WTC11 (cell line): ENCODE data around the gene PSMD5. TPM values are rescaled to one million over a fixed set of nuclear protein-coding genes. Genes with fewer than 3 reads are reported as not detected.
A peak's percentile ranks its signal among the peaks of the same experiment; 100 is the strongest.

Source experiments
- ATAC-seq: fragments of 200-7000 bp; cut with Tn5 transposase; 2 replicates; pipeline ENCODE4 v1.10.0; 2021; ENCODE audit warnings: mild to moderate bottlenecking, moderate library complexity
- CTCF ChIA-PET: fragments of 300-600 bp; sonication (Branson Sonifier 250); formaldehyde crosslinking; loops from one replicate; lab custom pipeline; 2021; ENCODE audit warnings: antibody characterized with exemption; lab: Charles Lee
- POLR2A ChIA-PET: fragments of 350-600 bp; sonication (Branson Sonifier 250); formaldehyde crosslinking; loops from one replicate; lab custom pipeline; 2021; ENCODE audit warnings: antibody characterized with exemption; lab: Charles Lee
- DNase-seq: peaks from one replicate; pipeline ENCODE4 v3.0.0; 2021; ENCODE audit warnings: low spot score
- H3K27ac Mint-ChIP-seq: 2 replicates; pipeline ENCODE4 v1.8.0; 2021; ENCODE audit warnings: mixed read lengths
- H3K27me3 Mint-ChIP-seq: 2 replicates; pipeline ENCODE4 v1.8.0; 2021; ENCODE audit warnings: low read depth, mild to moderate bottlenecking, moderate library complexity, mixed read lengths
- H3K36me3 Mint-ChIP-seq: 2 replicates; pipeline ENCODE4 v1.8.0; 2021; ENCODE audit warnings: mixed read lengths
- H3K4me1 Mint-ChIP-seq: 2 replicates; pipeline ENCODE4 v1.8.0; 2022; ENCODE audit warnings: mixed read lengths
- H3K4me3 Mint-ChIP-seq: 2 replicates; pipeline ENCODE4 v1.8.0; 2021; ENCODE audit warnings: mild to moderate bottlenecking, moderate library complexity, mixed read lengths
- H3K9me3 Mint-ChIP-seq: 2 replicates; pipeline ENCODE4 v1.8.0; 2021; ENCODE audit warnings: mixed read lengths
- ATF6 ChIP-seq: sonication (generic); formaldehyde crosslinking; IDR thresholded peaks from 2 replicates; pipeline ENCODE4 v1.8.1; 2023; ENCODE audit warnings: mild to moderate bottlenecking, missing genetic modification reagents
- CDX4 ChIP-seq: fragments of 250-450 bp; sonication (Bioruptor Pico); IDR thresholded peaks from 2 replicates; pipeline ENCODE4 v1.9.0; 2021; ENCODE audit warnings: moderate library complexity, mild to moderate bottlenecking, inconsistent platforms, borderline replicate concordance
- ETV6 ChIP-seq: sonication (generic); formaldehyde crosslinking; IDR thresholded peaks from 2 replicates; pipeline ENCODE4 v1.8.1; 2022; ENCODE audit warnings: mild to moderate bottlenecking, missing genetic modification reagents
- FOXP1 ChIP-seq: sonication (generic); formaldehyde crosslinking; IDR thresholded peaks from 2 replicates; pipeline ENCODE4 v1.8.0; 2022; ENCODE audit warnings: missing genetic modification reagents, mild to moderate bottlenecking, moderate library complexity, borderline replicate concordance
- KAT7 ChIP-seq: sonication (generic); formaldehyde crosslinking; IDR thresholded peaks from 2 replicates; pipeline ENCODE4 v1.8.1; 2023; ENCODE audit warnings: missing genetic modification reagents, mild to moderate bottlenecking, borderline replicate concordance
- SOX15 ChIP-seq: fragments of 250-450 bp; sonication (Bioruptor Pico); IDR thresholded peaks from 2 replicates; pipeline ENCODE4 v1.9.0; 2021; ENCODE audit warnings: mild to moderate bottlenecking
- SP1 ChIP-seq: sonication (generic); formaldehyde crosslinking; conservative IDR thresholded peaks from 2 replicates; pipeline ENCODE4 v1.8.1; 2022; ENCODE audit warnings: missing genetic modification reagents
- ZBTB21 ChIP-seq: sonication (generic); formaldehyde crosslinking; IDR thresholded peaks from 2 replicates; pipeline ENCODE4 v1.8.1; 2023; ENCODE audit warnings: mild to moderate bottlenecking, missing genetic modification reagents, borderline replicate concordance
- ZNF423 ChIP-seq: fragments of 250-450 bp; sonication (Bioruptor Pico); IDR thresholded peaks from 2 replicates; pipeline ENCODE4 v2.1.2; 2022; ENCODE audit warnings: mild to moderate bottlenecking, moderate library complexity
- ZNF512 ChIP-seq: sonication (generic); formaldehyde crosslinking; IDR thresholded peaks from 2 replicates; pipeline ENCODE4 v1.8.1; 2022; ENCODE audit warnings: missing genetic modification reagents, borderline replicate concordance
- total RNA-seq: library from RNA; stranded (reverse); gene quantifications from 3 replicates; pipeline ENCODE4 v1.2.3, GENCODE V29; 2021
- TF ChIP-seq, protein P1 (sequence below): sonication (generic); formaldehyde crosslinking; IDR thresholded peaks from 2 replicates; pipeline ENCODE4 v1.8.0; 2023; ENCODE audit warnings: mild to moderate bottlenecking, missing genetic modification reagents
- TF ChIP-seq, protein P2 (sequence below): sonication (generic); formaldehyde crosslinking; IDR thresholded peaks from 2 replicates; pipeline ENCODE4 v1.8.1; 2023; ENCODE audit warnings: mild to moderate bottlenecking, missing genetic modification reagents, moderate library complexity
- TF ChIP-seq, protein P3 (sequence below): sonication (generic); formaldehyde crosslinking; IDR thresholded peaks from 2 replicates; pipeline ENCODE4 v1.8.0; 2022; ENCODE audit warnings: mild to moderate bottlenecking, missing genetic modification reagents
- TF ChIP-seq, protein P4 (sequence below): fragments of 250-450 bp; sonication (Bioruptor Pico); IDR thresholded peaks from 2 replicates; pipeline ENCODE4 v1.9.0; 2021; ENCODE audit warnings: mild to moderate bottlenecking, borderline replicate concordance
- TF ChIP-seq, protein P5 (sequence below): fragments of 250-450 bp; sonication (Bioruptor Pico); IDR thresholded peaks from 2 replicates; pipeline ENCODE4 v1.9.0; 2021; ENCODE audit warnings: mild to moderate bottlenecking

PSMD5 gene
- total RNA-seq, 1 experiment from 2014 or later, result 61.1 TPM

GRCh38 chr9:120873512-120873911 lies 30.8 kb upstream of the PSMD5 start (continued):
- TF ChIP-seq, protein P1, sequence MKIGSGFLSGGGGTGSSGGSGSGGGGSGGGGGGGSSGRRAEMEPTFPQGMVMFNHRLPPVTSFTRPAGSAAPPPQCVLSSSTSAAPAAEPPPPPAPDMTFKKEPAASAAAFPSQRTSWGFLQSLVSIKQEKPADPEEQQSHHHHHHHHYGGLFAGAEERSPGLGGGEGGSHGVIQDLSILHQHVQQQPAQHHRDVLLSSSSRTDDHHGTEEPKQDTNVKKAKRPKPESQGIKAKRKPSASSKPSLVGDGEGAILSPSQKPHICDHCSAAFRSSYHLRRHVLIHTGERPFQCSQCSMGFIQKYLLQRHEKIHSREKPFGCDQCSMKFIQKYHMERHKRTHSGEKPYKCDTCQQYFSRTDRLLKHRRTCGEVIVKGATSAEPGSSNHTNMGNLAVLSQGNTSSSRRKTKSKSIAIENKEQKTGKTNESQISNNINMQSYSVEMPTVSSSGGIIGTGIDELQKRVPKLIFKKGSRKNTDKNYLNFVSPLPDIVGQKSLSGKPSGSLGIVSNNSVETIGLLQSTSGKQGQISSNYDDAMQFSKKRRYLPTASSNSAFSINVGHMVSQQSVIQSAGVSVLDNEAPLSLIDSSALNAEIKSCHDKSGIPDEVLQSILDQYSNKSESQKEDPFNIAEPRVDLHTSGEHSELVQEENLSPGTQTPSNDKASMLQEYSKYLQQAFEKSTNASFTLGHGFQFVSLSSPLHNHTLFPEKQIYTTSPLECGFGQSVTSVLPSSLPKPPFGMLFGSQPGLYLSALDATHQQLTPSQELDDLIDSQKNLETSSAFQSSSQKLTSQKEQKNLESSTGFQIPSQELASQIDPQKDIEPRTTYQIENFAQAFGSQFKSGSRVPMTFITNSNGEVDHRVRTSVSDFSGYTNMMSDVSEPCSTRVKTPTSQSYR (CRISPR knock-in tag), result peak; percentile 65; the same call in 1 of the 2 replicates
- peak; percentile 30; the same call in 1 of the 2 replicates for TF ChIP-seq ETV6 (CRISPR knock-in tag)
- peak; percentile 53; the same call in 1 of the 2 replicates for TF ChIP-seq ZNF423 (CRISPR knock-in tag)
- TF ChIP-seq SP1, result peak; percentile 66
- TF ChIP-seq, protein P2, sequence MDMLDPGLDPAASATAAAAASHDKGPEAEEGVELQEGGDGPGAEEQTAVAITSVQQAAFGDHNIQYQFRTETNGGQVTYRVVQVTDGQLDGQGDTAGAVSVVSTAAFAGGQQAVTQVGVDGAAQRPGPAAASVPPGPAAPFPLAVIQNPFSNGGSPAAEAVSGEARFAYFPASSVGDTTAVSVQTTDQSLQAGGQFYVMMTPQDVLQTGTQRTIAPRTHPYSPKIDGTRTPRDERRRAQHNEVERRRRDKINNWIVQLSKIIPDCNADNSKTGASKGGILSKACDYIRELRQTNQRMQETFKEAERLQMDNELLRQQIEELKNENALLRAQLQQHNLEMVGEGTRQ (CRISPR knock-in tag), result no peak
- TF ChIP-seq, protein P3, sequence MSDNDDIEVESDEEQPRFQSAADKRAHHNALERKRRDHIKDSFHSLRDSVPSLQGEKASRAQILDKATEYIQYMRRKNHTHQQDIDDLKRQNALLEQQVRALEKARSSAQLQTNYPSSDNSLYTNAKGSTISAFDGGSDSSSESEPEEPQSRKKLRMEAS (CRISPR knock-in tag), result peak; percentile 37; the same call in 1 of the 2 replicates

- CTCF ChIA-PET, result interaction anchor here (1.0 to 1.8 kb wide), 10 partner anchors 9 to 117 kb away, joined by 3 to 9 read pairs (median 4); no protein-coding TSS in a partner anchor
- peak overlapping the region; percentile 14 for H3K4me3 Mint-ChIP-seq
- TF ChIP-seq ATF6 (no peak), ZBTB21 (no peak), KAT7 (CRISPR knock-in tag) (peak; percentile 29; the same call in 1 of the 2 replicates), SOX15 (CRISPR knock-in tag) (no peak), ETV6 (CRISPR knock-in tag) (no peak)
- no peaks in the 10 kb centered on the region for H3K9me3 Mint-ChIP-seq
- peak overlapping the region; percentile 96 for H3K27ac Mint-ChIP-seq
- ATAC-seq (no peak), DNase-seq (no peak)
- peaks cover 60% of the 10 kb centered on the region for H3K4me1 Mint-ChIP-seq
- POLR2A ChIA-PET, result interaction anchor here (0.6 to 1.5 kb wide), 8 partner anchors 20 to 80 kb away, joined by 3 to 6 read pairs (median 4); partner anchors contain the start of genes FBXW2 and TRAF1
- peaks cover 12% of the 10 kb centered on the region for H3K27me3 Mint-ChIP-seq
- peaks cover 11% of the 10 kb centered on the region for H3K36me3 Mint-ChIP-seq
Observed at GRCh38 chr9:120872791-120873502, 30.2 kb upstream of the PSMD5 start.

DNA sequence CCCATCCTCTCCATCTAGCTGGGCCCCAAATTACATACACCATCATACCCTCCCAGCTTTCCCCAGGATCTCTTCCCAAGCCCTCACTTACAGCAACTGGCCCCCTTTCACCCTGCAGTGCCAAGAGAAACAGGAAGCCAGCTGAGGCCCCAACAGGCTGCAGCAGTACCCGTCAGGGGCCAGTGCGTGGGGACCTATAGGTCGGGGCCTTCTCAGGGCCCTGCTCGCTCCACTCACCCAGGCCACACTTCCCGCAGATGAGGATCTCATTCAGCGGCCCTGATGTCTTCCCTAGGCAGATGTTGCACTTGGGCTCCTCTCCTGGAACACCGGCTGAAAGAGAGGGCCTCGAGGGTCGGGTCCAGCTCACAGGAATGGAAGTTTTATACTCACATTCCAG lies 27.5 kb upstream of the PSMD5 start:
- CTCF ChIA-PET, result interaction anchor here (2.0 to 2.2 kb wide), 2 partner anchors 43 to 69 kb away, joined by 5 to 7 read pairs; no protein-coding TSS in a partner anchor
- peaks cover 1% of the 10 kb centered on the region; the same call in 1 of the 2 replicates for H3K27me3 Mint-ChIP-seq
- no peak for TF ChIP-seq CDX4 (CRISPR knock-in tag)
- TF ChIP-seq, protein P4, sequence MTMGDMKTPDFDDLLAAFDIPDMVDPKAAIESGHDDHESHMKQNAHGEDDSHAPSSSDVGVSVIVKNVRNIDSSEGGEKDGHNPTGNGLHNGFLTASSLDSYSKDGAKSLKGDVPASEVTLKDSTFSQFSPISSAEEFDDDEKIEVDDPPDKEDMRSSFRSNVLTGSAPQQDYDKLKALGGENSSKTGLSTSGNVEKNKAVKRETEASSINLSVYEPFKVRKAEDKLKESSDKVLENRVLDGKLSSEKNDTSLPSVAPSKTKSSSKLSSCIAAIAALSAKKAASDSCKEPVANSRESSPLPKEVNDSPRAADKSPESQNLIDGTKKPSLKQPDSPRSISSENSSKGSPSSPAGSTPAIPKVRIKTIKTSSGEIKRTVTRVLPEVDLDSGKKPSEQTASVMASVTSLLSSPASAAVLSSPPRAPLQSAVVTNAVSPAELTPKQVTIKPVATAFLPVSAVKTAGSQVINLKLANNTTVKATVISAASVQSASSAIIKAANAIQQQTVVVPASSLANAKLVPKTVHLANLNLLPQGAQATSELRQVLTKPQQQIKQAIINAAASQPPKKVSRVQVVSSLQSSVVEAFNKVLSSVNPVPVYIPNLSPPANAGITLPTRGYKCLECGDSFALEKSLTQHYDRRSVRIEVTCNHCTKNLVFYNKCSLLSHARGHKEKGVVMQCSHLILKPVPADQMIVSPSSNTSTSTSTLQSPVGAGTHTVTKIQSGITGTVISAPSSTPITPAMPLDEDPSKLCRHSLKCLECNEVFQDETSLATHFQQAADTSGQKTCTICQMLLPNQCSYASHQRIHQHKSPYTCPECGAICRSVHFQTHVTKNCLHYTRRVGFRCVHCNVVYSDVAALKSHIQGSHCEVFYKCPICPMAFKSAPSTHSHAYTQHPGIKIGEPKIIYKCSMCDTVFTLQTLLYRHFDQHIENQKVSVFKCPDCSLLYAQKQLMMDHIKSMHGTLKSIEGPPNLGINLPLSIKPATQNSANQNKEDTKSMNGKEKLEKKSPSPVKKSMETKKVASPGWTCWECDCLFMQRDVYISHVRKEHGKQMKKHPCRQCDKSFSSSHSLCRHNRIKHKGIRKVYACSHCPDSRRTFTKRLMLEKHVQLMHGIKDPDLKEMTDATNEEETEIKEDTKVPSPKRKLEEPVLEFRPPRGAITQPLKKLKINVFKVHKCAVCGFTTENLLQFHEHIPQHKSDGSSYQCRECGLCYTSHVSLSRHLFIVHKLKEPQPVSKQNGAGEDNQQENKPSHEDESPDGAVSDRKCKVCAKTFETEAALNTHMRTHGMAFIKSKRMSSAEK (CRISPR knock-in tag), result no peak
- TF ChIP-seq ZNF423 (CRISPR knock-in tag), result no peak
- TF ChIP-seq FOXP1 (CRISPR knock-in tag), result no peak
- TF ChIP-seq ZNF512 (CRISPR knock-in tag), result no peak
- TF ChIP-seq, protein P5, sequence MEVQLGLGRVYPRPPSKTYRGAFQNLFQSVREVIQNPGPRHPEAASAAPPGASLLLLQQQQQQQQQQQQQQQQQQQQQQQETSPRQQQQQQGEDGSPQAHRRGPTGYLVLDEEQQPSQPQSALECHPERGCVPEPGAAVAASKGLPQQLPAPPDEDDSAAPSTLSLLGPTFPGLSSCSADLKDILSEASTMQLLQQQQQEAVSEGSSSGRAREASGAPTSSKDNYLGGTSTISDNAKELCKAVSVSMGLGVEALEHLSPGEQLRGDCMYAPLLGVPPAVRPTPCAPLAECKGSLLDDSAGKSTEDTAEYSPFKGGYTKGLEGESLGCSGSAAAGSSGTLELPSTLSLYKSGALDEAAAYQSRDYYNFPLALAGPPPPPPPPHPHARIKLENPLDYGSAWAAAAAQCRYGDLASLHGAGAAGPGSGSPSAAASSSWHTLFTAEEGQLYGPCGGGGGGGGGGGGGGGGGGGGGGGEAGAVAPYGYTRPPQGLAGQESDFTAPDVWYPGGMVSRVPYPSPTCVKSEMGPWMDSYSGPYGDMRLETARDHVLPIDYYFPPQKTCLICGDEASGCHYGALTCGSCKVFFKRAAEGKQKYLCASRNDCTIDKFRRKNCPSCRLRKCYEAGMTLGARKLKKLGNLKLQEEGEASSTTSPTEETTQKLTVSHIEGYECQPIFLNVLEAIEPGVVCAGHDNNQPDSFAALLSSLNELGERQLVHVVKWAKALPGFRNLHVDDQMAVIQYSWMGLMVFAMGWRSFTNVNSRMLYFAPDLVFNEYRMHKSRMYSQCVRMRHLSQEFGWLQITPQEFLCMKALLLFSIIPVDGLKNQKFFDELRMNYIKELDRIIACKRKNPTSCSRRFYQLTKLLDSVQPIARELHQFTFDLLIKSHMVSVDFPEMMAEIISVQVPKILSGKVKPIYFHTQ (CRISPR knock-in tag), result no peak

More for the DNA sequence above, 27.5 kb upstream of the PSMD5 start:
- no peak for DNase-seq
- no peak overlapping the region for H3K4me3 Mint-ChIP-seq
- H3K9me3 Mint-ChIP-seq, result no peaks in the 10 kb centered on the region
- POLR2A ChIA-PET, result no interaction called here
- H3K4me1 Mint-ChIP-seq, result peaks cover 47% of the 10 kb centered on the region
- H3K36me3 Mint-ChIP-seq, result peaks cover 11% of the 10 kb centered on the region
- ATAC-seq, result no peak
- no peak overlapping the region for H3K27ac Mint-ChIP-seq
